GM21381 (cell line): ENCODE data around the gene RPL14.

ENCODE experiments used
- ATAC-seq: cut with Tn5 transposase; IDR thresholded peaks from one replicate; pipeline ENCODE4 v1.9.1; 2021; ENCODE audit warnings: mild to moderate bottlenecking, moderate library complexity; ENCODE audit not compliant: unreplicated experiment

RPL14 gene

DNA sequence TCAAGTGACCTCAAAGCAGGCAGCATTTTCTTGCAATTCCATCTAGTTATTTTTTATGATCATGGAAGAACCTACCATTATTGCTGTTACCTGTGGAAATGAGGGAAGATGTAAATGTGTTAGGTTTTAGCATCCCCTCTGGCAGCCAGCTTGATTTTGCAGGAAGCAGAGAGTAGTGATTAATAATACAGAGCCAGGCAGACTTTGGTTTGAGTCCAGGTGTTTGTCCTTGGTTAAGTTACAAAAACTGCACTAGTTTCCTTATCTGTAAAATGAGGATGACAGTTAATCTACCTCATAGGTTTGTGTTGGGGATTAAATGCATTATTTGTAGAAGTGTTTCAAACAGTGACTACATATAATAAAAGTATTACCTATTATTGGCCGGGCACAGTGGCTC, 60.9 kb downstream of the RPL14 start:
- no peak for ATAC-seq
